ENCODE measurements around the gene RPGRIP1L.

RPGRIP1L gene

DNA sequence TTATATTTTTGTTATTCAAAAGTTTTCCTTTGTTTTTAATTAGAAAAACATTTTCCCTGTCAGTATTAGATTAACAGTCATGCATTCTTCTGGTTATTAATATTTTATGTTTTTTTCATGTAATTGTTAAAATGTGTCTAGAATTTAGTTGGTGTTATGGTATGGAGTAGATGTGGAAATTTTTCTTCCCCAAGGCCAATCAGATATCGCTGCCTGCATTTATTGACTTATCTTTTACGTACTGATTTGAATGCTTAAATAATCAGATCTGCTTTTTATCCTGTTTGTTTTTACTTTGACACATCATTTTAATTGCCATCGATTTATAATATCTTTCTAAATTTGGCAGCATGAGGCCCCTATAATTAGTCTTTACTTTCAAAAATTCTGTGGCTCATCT lies 13.9 kb upstream of the RPGRIP1L start:
- Histone ChIP-seq H4K20me1 (peaks cover 0 to 47% (median 19%) of the 10 kb centered on the region in 11 experiments; a peak in 12 of 22 replicates), H3K36me3 (peaks cover 0 to 10% (median 5%) of the 10 kb centered on the region in 11 experiments; a peak in 12 of 22 replicates), H3K27me3 (no peaks in the 10 kb centered on the region), H3K9me3 (replicated peaks in 1 of 11) (peaks cover 0 to 7% (median 0%) of the 10 kb centered on the region in 11 experiments; a peak in 5 of 22 replicates), H3K4me3 (no peak overlapping the region), H3K27ac (no peak overlapping the region), H3K9ac (no peak overlapping the region), H3K4me1 (peaks cover 0 to 21% (median 7%) of the 10 kb centered on the region in 10 experiments; a peak in 12 of 20 replicates), H3K4me2 (no peak overlapping the region)
- TF ChIP-seq Cebpa-rat (IDR thresholded peaks at IDR 0.05), result no peak

GRCh38 chr16:53715023-53715384 lies 11.3 kb upstream of the RPGRIP1L start:
- no peak overlapping the region for H3K9ac ChIP-seq
- peaks cover 0 to 21% (median 7%) of the 10 kb centered on the region in 10 experiments; a peak in 12 of 20 replicates for H3K4me1 ChIP-seq
- no peak overlapping the region for H3K27ac ChIP-seq
- peaks cover 0 to 16% (median 3%) of the 10 kb centered on the region in 11 experiments; a peak in 8 of 22 replicates for H3K36me3 ChIP-seq
- H3K4me3 ChIP-seq, result no peak overlapping the region
- no peak for TF ChIP-seq Cebpa-rat (IDR thresholded peaks at IDR 0.05)
- peaks cover 0 to 7% (median 0%) of the 10 kb centered on the region in 11 experiments; a peak in 5 of 22 replicates for H3K9me3 ChIP-seq (replicated peaks in 1 of 11)
- no peaks in the 10 kb centered on the region for H3K27me3 ChIP-seq
- peak overlapping the region in 1 of 11 experiments; percentile 71; a peak in 1 of 22 replicates for H3K4me2 ChIP-seq
- peaks cover 0 to 45% (median 18%) of the 10 kb centered on the region in 11 experiments; a peak in 12 of 22 replicates for H4K20me1 ChIP-seq

- H4K20me1 ChIP-seq, result peaks cover 0 to 45% (median 18%) of the 10 kb centered on the region in 11 experiments; a peak in 12 of 22 replicates
- no peak overlapping the region for H3K27ac ChIP-seq
- no peak for TF ChIP-seq Cebpa-rat (IDR thresholded peaks at IDR 0.05)
- H3K36me3 ChIP-seq, result peaks cover 0 to 16% (median 0%) of the 10 kb centered on the region in 11 experiments; a peak in 6 of 22 replicates
- H3K27me3 ChIP-seq, result no peaks in the 10 kb centered on the region
- no peak overlapping the region for H3K4me3 ChIP-seq
- no peak overlapping the region for H3K9ac ChIP-seq
- no peak overlapping the region for H3K4me2 ChIP-seq
- H3K4me1 ChIP-seq, result peaks cover 0 to 21% (median 7%) of the 10 kb centered on the region in 10 experiments; a peak in 12 of 20 replicates
- peaks cover 0 to 7% (median 0%) of the 10 kb centered on the region in 11 experiments; a peak in 5 of 22 replicates for H3K9me3 ChIP-seq (replicated peaks in 1 of 11)
Observed at GRCh38 chr16:53714205-53715022, 10.8 kb upstream of the RPGRIP1L start.

GRCh38 chr16:53713403-53714204 lies 9.9 kb upstream of the RPGRIP1L start:
- H3K9me3 ChIP-seq (replicated peaks in 1 of 11), result peaks cover 0 to 6% (median under 1%) of the 10 kb centered on the region in 11 experiments; a peak in 5 of 22 replicates
- H3K36me3 ChIP-seq, result peaks cover 0 to 16% (median 0%) of the 10 kb centered on the region in 11 experiments; a peak in 6 of 22 replicates
- no peak overlapping the region for H3K27ac ChIP-seq
- no peak overlapping the region for H3K9ac ChIP-seq
- H3K27me3 ChIP-seq, result no peaks in the 10 kb centered on the region
- H4K20me1 ChIP-seq, result peaks cover 0 to 45% (median 18%) of the 10 kb centered on the region in 11 experiments; a peak in 12 of 22 replicates
- H3K4me2 ChIP-seq, result no peak overlapping the region
- H3K4me1 ChIP-seq, result peaks cover 0 to 14% (median 7%) of the 10 kb centered on the region in 10 experiments; a peak in 12 of 20 replicates
- no peak overlapping the region for H3K4me3 ChIP-seq
- TF ChIP-seq Cebpa-rat (IDR thresholded peaks at IDR 0.05), result no peak

DNA sequence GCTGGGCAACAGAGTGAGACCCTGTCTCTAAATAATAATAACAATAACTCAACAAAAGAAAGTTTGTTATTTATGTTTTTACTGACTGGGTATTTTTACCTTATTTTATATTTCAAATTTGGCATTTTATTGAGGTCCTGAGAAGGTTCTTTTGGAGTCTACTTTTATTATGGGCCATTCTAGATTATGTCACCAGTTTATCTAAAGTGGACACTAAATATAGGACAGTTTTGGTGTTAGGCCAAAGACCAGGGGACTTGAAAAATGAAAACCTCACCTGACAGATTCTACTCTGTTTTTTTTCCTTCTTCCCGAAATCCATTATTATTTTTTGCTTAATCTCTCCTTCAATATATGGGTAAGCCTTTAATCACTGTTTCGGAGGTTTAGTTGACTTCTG lies 8.4 kb upstream of the RPGRIP1L start:
- Histone ChIP-seq H3K9ac (no peak overlapping the region), H4K20me1 (peaks cover 0 to 45% (median 18%) of the 10 kb centered on the region in 11 experiments; a peak in 12 of 22 replicates), H3K27ac (no peak overlapping the region), H3K4me2 (no peak overlapping the region), H3K27me3 (no peaks in the 10 kb centered on the region), H3K4me1 (peaks cover 10 to 25% (median 19%) of the 10 kb centered on the region in 10 experiments), H3K9me3 (replicated peaks in 1 of 11) (peaks cover 0 to 15% (median 8%) of the 10 kb centered on the region in 11 experiments; a peak in 9 of 22 replicates), H3K4me3 (no peak overlapping the region), H3K36me3 (peaks cover 0 to 23% (median 4%) of the 10 kb centered on the region in 11 experiments; a peak in 9 of 22 replicates)
- TF ChIP-seq Cebpa-rat (IDR thresholded peaks at IDR 0.05), result no peak

- H3K9ac ChIP-seq, result no peak overlapping the region
- peaks cover 0 to 29% (median 9%) of the 10 kb centered on the region in 11 experiments; a peak in 11 of 22 replicates for H3K36me3 ChIP-seq
- no peak for TF ChIP-seq Cebpa-rat (IDR thresholded peaks at IDR 0.05)
- peaks cover 0 to 16% (median 8%) of the 10 kb centered on the region in 11 experiments; a peak in 9 of 22 replicates for H3K9me3 ChIP-seq (replicated peaks in 1 of 11)
- peaks cover 0 to 44% (median 18%) of the 10 kb centered on the region in 11 experiments; a peak in 12 of 22 replicates for H4K20me1 ChIP-seq
- H3K27ac ChIP-seq, result no peak overlapping the region
- H3K4me1 ChIP-seq, result peaks cover 13 to 27% (median 23%) of the 10 kb centered on the region in 10 experiments
- H3K27me3 ChIP-seq, result no peaks in the 10 kb centered on the region
- H3K4me3 ChIP-seq, result no peak overlapping the region
- no peak overlapping the region for H3K4me2 ChIP-seq
Observed at GRCh38 chr16:53711390-53711789, 7.7 kb upstream of the RPGRIP1L start.

- no peaks in the 10 kb centered on the region for H3K27me3 ChIP-seq
- H3K36me3 ChIP-seq, result peaks cover 0 to 32% (median 11%) of the 10 kb centered on the region in 11 experiments; a peak in 12 of 22 replicates
- no peak for TF ChIP-seq Cebpa-rat (IDR thresholded peaks at IDR 0.05)
- peaks cover 0 to 15% (median 0%) of the 10 kb centered on the region in 11 experiments; a peak in 8 of 22 replicates for H4K20me1 ChIP-seq
- H3K27ac ChIP-seq, result no peak overlapping the region
- no peak overlapping the region for H3K4me3 ChIP-seq
- H3K4me1 ChIP-seq, result peaks cover 23 to 35% (median 29%) of the 10 kb centered on the region in 10 experiments
- peaks cover 0 to 16% (median 8%) of the 10 kb centered on the region in 11 experiments; a peak in 10 of 22 replicates for H3K9me3 ChIP-seq (replicated peaks in 1 of 11)
- no peak overlapping the region for H3K9ac ChIP-seq
- no peak overlapping the region for H3K4me2 ChIP-seq
Observed at GRCh38 chr16:53708490-53708889, 4.8 kb upstream of the RPGRIP1L start.

GRCh38 chr16:53707671-53708070 lies 4.0 kb upstream of the RPGRIP1L start:
- Histone ChIP-seq H3K36me3 (peaks cover 0 to 32% (median 11%) of the 10 kb centered on the region in 11 experiments; a peak in 12 of 22 replicates), H3K4me2 (peak overlapping the region; percentile 30 to 58 (median 48); a peak in 21 of 22 replicates), H3K27ac (no peak overlapping the region), H3K4me1 (peaks cover 29 to 43% (median 33%) of the 10 kb centered on the region in 10 experiments), H3K9ac (no peak overlapping the region), H3K27me3 (no peaks in the 10 kb centered on the region), H3K4me3 (no peak overlapping the region), H3K9me3 (replicated peaks in 1 of 11) (peaks cover 0 to 16% (median 8%) of the 10 kb centered on the region in 11 experiments; a peak in 10 of 22 replicates), H4K20me1 (peaks cover 0 to 9% (median 0%) of the 10 kb centered on the region in 11 experiments; a peak in 7 of 22 replicates)
- TF ChIP-seq Cebpa-rat (IDR thresholded peaks at IDR 0.05), result no peak

All from BLaER1 treated with 17β-estradiol and CSF1 and Interleukin-3, amounts not matched to agents 10 nM and 100 nM (cell line).